ENCODE results near the gene IFNA14.
"Not testable (repeated sequence)": the region's sequence is repeated elsewhere in the genome, so short reads cannot be mapped to it uniquely, and the experiment has no call there.

The IFNA14 gene

DNA sequence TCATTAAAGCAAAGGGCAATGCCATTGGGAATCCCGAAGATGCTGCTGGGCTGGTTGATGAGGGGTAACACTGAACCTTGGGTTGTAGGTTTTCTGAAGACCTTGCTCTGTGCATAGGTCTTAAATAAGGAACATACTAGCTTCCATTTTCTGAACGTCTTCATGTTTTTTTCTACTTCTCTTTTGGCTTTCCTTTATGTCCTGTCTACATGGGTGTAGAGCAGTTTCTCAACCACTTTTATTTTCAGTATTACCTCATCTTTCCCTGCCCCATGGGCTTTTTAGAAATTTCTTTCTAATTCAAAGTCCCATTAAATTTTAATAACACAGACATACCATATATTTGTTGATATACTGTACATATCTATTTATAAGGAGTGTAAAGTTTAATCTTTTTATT lies at the start of gene IFNA14:
Gene IFNA14 (minus strand): TSS at position 95 of the 400 bp plus-strand sequence. CDS start 70 bp downstream, at position 25.
- no peak for DNase-seq

DNA sequence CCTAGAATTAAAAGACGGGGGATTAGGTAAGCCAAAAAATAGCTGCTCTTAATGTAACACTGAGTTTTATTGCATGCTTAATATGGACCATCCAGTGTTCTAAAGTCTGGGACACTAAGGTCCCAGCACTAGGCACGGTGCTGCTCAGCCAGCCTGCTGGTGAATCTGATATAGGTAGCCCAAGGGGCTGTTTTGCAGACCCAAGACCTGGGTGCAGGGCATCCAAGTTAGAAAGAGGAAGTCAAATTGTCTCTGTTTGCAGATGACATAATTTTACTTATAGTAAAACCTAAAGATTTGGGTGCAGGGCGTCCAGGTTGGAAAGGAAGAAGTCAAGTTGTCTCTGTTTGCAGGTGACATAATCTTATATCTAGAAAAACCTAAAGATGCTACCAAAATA lies 47.5 kb upstream of the IFNA14 start:
- DNase-seq = no peak

DNA sequence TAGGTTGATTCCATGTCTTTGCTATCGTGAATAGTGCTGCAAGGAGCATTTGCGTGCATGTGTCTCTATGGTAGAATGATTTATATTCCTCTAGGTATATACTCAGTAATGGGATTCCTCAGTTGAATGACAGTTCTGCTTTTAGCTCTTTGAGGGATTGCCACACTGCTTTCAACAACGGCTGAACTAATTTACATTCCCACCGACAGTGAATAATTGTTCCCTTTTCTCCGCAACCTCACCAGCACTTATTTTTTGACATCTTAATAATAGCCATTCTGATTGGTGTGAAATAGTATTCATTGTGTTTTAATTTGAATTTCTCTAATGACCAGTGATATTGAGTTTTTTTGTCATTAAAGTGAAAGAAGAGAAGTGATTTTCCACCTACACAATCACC lies 46.9 kb upstream of the IFNA14 start:
- DNase-seq = no peak

DNA sequence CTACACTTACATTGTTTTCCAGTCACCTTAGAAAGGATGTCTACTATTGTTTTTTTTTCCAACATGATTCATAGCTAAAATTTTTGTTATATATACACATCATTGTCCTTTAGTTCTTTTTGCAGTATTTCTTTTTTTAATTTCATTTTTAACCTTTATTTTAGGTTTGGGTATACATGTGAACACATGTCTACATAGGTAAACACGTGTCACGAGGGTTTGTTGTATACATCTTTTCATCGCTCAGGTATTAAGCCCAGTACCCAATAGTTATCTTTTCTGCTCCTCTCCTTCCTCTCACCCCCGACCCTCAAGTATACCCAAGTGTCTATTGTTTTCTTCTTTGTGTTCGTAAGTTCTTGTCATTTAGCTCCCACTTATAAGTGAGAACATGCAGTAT lies 46.3 kb upstream of the IFNA14 start:
- no peak for DNase-seq

DNA sequence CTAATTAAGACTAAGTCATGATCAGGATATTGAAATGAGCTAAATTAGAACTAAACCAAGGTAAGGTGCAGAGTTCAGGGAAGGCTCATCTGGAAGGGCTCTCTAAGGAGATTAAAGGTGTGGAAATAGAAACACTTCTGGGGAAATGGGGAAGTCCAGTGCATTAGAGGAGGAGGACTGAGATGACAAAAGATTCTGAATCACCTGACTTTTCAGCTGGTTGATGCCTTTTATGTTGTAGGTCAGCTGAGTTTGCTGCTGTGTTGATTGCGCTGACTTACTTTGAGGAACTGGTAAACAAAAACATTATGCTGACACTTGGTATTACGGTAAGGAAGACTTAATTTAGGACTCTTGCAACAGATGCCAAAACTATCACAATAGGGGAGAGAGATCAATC lies 41.5 kb upstream of the IFNA14 start:
- DNase-seq = no peak

DNA sequence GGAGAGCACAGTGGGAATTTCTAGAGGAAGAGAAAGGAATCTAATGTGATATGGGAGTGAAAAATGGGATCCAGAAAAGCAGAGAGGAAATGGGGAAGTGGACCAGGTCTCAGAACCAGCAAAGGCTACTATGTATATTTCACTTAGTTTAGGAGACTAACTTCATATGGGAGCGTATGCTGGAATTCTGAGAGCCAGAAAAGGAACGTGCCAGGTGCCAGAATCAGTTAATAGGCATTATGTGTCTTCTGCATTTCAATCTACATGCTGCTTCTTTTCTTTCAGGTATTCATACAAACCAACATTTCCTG lies 28.5 kb upstream of the IFNA14 start:
- DNase-seq = no peak

DNA sequence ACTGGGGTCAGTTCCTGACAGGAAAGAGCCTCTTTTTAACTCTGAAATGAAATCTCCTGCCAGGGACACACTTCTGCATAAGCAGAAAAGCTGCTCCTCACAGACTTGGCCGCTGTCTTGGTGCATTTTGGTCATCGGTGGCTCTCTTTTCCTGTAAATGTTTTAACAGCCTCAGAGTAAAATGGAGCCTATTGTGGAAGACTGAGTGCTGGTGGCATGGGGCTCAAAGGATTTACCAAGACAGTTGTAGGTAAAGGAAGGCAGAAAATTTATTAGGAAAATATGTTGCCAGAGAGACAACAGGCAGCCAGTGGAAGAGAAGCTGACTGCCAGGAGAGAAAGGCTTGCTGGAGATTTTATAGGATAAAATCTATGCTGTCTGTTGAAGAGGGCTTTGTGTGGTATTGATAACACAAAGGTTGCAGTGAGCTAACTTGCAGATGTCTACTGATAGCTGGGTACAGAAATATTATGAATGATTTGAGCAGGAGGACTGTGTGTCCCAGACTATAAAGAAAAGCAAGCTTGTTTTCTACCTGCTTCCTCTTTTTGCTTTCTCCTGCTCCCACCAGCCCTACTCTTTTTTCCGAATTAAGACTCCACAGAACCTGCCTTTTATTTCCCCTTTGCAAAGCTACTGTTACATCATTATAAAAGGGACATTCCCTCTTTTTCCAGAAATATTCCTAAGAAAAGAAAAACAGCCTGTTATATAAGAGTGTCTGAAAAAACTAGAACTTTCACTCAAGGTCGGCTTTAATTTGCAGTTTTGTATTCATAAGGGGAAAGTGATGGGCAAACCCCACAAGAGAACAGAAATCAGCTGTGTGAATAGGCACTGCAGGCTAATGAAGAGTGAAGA lies 27.9 kb upstream of the IFNA14 start:
- no peak for DNase-seq

DNA sequence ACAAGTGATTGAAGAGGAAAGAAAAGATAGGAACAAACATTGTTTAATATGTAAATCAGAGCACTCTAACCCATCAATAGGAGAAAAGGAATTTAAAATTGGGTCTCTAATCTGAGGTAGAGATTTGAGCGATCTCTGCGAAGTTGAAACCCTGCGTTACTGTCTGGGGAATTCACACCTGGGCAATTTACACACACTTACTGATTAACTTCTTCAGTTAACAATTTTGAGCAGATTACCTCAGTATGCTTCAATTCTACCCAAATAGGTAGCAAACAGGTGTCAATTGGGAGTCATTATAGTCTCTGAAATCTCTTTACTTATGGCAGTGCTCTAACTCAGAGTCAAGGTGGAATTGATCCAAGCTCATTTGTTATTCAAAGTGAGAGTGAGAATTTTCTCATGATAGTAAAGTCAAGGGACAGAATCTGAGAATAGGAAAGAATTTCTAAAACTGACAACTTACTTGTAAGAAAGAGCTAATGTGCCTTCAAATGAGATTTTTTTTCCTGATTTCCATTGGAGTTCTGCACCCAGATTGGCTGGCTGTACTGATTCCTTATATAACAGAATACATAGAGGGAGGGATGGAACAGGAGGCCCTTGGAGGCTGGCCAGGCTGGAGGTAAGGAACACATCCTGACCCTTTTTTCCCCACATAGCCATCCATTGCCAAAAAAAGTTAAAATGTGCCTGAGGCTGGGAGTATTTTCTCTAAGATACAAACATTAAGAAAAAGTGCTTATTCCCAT lies 27.1 kb upstream of the IFNA14 start:
- no peak for DNase-seq

DNA sequence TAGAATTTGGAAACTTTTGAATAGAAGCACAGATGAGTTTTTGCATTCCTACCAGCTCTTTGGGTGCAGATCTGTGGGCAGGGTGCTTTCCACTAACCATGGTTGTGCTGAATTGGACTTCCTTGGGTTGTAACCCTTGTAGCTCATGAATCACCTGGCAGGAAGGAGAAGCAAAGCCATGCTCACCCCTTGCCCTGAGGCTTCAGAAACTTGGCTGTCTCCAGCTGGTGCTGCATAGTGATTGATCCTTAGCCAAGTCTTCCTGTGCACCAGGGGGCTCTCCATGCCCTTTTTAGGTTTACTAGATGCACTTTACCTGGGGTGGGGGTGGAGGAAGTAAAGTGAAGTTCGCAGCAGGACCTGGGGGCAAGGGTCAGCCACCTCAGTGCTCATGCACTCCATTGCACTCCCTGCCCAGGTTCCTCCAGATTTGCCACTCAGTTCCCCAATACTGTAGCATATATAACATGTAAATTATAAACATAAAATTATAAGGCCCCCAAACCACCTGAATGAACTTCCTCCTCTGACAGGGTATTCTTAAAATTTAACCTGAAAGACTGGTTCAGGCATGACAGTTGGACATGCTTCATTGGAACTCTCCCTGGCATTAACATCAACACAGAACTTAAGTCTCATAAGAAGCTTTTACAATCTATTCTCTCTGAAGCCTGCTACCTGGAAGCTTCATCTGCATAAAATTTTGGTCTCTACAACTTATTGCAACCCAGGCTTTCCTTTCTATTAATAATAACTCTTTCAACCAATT lies 25.8 kb upstream of the IFNA14 start:
- DNase-seq = no peak

DNA sequence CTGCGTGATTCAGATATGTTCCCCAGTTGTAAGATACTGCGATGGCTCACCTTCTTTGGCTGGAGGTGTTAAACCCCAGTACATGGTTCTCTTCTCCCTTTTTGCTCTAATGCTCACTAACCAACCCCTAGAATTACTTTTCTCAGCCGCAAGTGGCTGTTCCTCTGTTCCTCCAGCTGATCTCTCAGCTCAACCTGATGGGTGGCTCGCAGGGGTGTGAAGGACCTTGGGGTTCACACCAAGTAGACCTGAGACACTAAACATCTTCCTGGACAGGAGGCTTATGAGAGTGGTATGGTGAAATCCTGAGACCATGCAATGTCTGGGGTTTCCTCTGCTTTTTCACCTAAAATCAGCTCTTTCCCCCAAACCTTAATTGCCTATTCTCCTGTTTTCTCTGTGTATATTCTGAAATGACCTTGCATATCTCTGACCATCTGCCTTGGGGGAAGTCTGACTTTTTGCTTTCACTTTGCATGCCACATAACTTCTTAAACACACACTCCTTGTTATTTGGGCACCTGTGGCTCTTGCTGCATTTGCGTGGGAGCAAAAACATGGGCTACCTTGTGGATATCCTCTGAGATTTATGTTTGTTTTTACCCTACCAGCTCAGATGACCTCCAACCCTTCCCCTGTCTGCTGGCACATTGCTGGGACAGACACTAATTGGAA lies 15.9 kb upstream of the IFNA14 start:
- no peak for DNase-seq

DNA sequence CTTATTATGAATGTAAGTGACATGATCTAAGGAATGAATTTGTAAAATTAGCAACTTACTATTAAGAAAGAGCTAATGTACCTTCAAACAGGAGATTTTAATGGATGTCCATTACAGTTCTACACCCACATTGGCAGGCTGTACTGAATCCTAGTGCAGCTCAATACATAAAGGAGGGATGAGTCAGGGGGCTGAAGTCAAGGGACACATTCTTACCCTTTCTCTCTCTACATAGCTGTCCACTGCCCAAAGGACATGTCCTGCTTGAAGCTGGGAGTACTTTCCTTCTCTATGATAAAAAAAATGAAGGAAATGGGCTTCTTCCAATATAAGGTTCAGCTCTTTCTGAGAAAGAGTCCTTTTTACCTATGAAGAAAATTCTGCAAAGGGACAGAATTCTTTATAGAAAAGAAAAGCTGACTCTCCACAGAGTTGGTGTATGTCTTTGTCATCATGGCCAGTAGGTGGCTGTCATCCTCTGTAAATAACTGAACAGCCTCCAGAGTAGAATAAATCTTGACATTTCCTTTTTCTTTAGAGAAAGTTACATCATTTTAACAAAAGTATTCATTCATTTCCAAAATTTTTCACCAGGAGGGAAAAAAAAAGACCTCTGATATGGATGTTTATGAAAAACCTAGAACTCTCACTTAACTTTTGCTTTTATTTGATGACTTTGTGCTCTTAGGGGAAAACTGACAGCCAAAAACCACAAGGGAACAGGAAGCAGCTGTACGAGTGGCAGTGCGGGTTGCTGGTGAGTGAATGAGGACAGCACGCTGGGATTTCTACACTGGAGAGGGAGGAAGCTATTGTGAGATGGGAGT lies 13.1 kb upstream of the IFNA14 start:
- DNase-seq = peak; percentile 23 to 26

DNA sequence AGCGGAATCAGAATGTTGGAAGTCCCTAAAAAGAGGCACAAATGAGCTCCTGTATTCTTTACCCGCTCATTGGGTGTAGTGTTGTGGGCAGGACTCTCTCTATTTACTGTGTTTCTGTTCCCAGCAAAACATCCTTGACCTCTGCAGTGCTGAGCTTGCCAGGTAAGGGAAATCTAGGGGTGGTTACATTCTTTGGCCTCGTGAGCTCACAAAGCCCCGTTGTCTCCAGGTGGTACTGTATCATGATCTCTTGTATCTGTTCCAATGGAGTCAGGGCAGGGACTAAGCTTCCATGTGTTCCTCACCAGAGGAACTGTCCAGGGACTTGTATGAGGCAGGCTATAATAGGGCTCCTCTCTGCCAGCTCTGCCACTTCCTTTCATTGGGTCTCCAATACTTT lies 11.8 kb upstream of the IFNA14 start:
- DNase-seq = no peak

DNA sequence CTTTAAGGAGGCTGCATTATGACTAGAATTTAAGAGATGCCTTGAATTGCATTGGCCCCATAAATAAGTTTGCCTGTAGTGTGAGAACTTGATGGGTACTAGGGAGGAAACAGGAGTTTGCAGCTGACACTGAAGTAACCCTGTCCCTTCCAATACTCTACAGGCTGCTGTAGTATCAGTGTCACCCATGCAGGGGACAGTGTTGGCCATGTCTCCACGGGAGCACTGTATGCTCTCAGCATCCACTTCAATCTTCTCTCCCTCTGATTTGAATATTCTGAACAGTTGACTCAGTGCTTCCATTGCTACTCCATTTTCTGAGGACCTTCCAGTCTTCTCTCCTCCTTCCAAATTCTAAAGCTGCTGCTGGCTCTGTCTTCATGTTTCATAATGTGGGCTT lies 11.4 kb upstream of the IFNA14 start:
- no peak for DNase-seq

DNA sequence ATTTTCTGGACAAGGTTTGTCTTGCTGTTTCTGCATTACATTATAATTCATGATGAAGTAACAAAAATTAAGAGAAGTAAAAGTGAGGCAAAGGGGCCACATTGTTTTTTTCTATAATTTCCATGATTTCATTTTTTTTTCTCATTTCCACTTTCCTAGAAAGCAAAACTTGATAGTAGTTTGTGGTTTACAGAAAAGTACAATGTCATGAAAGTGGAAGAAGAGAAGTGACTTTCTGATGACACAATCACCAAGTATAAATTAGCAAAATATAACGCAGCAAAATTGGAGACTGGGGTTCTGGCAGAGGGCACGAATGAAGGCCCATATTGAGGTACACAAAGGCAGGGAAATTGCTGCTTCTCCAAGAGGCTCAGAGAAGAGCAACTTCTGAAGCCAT lies 5.0 kb upstream of the IFNA14 start:
- DNase-seq = no peak

DNA sequence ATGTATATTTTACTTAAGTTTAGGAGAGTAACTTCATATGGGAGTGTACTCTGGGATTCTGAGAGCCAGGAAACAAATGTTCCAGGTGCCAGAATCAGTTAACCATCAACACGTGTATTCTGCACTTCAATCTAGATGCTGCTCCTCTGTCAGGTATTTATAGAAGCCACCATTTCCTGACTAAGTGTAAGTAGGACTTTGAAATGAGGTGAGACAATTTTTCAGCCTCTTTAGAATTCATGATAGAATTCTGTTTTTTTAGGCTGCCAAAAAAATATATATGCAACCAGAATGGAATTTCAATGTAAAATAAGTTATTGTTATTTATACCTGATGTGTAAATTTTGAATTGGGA lies 3.5 kb downstream of the IFNA14 start:
- not testable (repeated sequence) for DNase-seq

DNA sequence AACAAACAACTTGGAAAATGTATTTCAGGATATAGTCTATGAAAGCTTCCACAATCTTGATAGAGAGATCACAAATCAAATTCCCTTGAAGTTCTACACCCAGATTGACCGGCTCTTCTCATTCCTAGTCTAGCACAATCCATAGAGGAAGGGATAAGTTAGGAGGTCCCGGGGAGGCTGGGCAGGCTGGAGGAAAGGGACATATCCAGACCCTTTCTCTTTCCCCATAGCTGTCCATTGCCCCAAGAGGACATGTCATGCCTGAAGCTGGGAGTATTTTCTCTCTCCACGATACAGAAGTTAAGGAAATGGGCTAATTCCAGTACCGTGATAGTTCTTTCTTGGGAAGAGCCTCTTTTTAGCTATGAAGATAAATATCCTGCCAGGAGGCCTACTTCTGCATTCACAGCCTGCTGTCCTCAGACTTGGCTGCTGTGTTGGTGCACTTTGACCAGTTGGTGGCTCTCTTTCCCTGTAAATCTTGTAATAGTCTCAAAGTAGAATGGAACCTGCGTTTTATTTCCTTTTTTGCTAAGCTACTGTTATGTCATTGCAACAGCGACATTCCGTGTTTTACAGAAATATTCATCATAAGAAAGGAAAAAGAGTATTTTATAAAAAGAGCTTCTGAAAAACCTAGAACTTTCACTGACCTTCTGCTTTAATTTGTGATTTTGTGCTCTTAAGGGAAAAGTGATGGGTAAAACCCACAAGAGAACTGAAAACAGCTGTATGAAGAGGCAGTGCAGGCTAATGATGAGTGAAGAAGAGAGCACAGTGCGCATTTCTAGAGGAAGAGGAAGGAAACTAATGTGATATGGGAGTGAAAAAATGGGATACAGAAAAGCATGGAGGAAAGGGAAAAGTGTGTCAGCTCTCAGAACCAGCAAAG lies 4.1 kb downstream of the IFNA14 start:
- DNase-seq = peak; percentile 43 to 48

DNA sequence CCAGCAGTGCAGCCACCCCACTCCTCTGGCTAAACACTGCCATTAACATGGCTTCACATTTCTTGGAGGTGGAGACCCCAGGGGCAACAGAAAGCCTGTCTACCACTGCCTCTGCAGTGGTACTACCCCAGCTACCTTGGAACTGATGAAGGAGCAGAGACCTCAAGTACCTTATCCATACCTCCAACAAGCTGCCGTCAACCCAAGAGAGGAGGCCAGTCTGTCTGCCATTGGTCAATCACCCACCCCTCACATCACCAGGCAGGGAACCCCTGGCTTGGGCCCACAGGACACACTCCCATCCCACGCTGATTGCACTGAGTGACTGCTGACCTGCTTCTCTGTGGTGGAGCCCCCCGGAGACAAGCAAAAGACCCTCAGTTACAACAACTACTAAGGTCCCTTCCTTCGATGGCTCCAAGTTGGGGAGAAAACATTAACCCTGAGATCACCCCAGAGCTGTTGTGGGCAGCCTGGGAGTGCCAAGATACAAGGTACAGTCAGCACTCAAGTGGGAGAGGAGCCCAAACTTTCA lies 5.6 kb downstream of the IFNA14 start:
- no peak for DNase-seq

DNA sequence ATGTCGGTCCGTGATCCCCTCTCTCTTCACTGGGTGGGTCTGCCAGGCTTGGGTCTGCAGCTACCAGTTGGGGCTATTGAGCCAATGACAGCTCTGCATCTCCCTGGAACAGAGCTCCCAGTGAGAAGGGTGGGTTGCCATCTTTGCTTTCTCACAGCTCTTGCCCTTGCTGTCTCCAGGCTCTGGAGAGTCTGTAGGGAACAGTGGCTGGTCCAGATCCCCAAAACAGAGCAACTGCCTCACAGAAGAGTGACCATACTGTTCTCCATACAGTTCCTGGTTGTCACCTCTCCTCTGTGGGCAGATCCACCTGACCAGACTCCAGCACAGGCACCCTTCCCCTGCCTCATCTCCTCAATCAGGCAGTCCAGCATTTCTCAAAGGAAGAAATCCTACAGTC lies 6.5 kb downstream of the IFNA14 start:
- no peak for DNase-seq

DNA sequence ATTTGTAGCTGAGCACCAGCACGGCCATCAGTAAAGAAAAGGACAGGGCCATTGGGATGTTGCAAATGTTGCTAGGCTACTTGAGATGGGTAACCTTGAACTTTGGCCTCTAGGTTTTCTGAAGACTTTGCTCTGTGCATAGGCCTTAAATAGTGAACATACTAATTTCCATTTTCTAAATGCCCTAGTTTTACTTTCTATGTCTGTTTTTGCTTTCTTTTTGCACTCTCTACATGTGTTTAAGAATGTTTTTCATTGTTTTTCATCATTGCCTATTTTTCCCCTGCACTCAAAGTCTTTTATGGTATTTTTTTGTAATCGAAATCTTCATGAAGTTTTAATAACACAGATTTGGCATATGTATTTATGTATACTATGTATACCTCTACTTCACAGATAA lies 11.7 kb downstream of the IFNA14 start, which contains the start of gene IFNA17:
Gene IFNA17 (minus strand): TSS at position 101 of the 400 bp plus-strand sequence. CDS start 49 bp downstream, at position 52.
- no peak for DNase-seq

DNA sequence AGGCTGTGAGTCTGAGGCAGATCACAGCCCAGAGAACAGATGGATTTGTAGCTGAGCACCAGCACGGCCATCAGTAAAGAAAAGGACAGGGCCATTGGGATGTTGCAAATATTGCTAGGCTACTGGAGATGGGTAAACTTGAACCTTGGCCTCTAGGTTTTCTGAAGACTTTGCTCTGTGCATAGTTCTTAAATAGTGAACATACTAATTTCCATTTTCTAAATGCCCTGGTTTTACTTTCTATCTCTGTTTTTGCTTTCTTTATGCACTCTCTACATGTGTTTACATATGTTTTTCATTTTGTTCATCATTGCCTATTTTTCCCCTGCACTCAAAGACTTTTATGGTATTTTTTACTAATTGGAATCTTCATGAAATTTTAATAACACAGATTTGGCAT lies 22.6 kb downstream of the IFNA14 start, which contains the start of gene IFNA16:
Gene IFNA16 (minus strand): TSS at position 101 of the 400 bp plus-strand sequence. CDS start 6 bp downstream, at position 95.
- DNase-seq = not testable (repeated sequence)

Measured in CD4-positive, alpha-beta T cell treated with Interleukin-4 for 1 hour (primary cell).